ENCODE measurements around the gene SNTG2. TPM values are rescaled to one million over a fixed set of nuclear protein-coding genes. Genes with fewer than 3 reads are reported as not detected.

SNTG2 gene
- total RNA-seq, 2 experiments from 2014 or later = 2.5 to 3.2 TPM

- CTCF ChIA-PET = no interaction called here
- Mint-ChIP-seq H3K9me3 (peaks cover 8% of the 10 kb centered on the region), H3K27me3 (no peaks in the 10 kb centered on the region), H3K27ac (no peak overlapping the region), H3K4me1 (ENCODE audit: low read depth) (peaks cover 5% of the 10 kb centered on the region), H3K4me3 (no peak overlapping the region), H3K36me3 (ENCODE audit: low read depth) (peaks cover 2% of the 10 kb centered on the region)
- intact Hi-C loops (cut with micrococcal nuclease) = no loop called here
- no peak for ATAC-seq
- POLR2A ChIA-PET = no interaction called here
- DNase-seq = no peak
- TF ChIP-seq CTCF (IDR thresholded peaks at IDR 0.05) = no peak
Measured at GRCh38 chr2:1205853-1206252, 255.2 kb downstream of the SNTG2 start.

GRCh38 chr2:1207962-1208510, 257.4 kb downstream of the SNTG2 start:
- CTCF ChIA-PET = no interaction called here
- H3K4me1 Mint-ChIP-seq (ENCODE audit: low read depth) = peaks cover 5% of the 10 kb centered on the region
- no peak overlapping the region for H3K27ac Mint-ChIP-seq
- intact Hi-C loops (cut with micrococcal nuclease) = no loop called here
- peaks cover 7% of the 10 kb centered on the region for H3K36me3 Mint-ChIP-seq (ENCODE audit: low read depth)
- POLR2A ChIA-PET = no interaction called here
- no peak for TF ChIP-seq CTCF (IDR thresholded peaks at IDR 0.05)
- ATAC-seq (no peak), DNase-seq (no peak)
- H3K9me3 Mint-ChIP-seq = peaks cover 7% of the 10 kb centered on the region
- H3K4me3 Mint-ChIP-seq = no peak overlapping the region
- H3K27me3 Mint-ChIP-seq = no peaks in the 10 kb centered on the region

- H3K9me3 Mint-ChIP-seq = peaks cover 7% of the 10 kb centered on the region
- no peak overlapping the region for H3K27ac Mint-ChIP-seq
- peaks cover 5% of the 10 kb centered on the region for H3K4me1 Mint-ChIP-seq (ENCODE audit: low read depth)
- TF ChIP-seq CTCF (IDR thresholded peaks at IDR 0.05) = no peak
- H3K4me3 Mint-ChIP-seq = no peak overlapping the region
- ChIA-PET POLR2A (no interaction called here), CTCF (no interaction called here)
- H3K36me3 Mint-ChIP-seq (ENCODE audit: low read depth) = peaks cover 7% of the 10 kb centered on the region
- intact Hi-C loops (cut with micrococcal nuclease) = no loop called here
- no peaks in the 10 kb centered on the region for H3K27me3 Mint-ChIP-seq
- no peak for DNase-seq
- no peak for ATAC-seq
Measured at GRCh38 chr2:1208522-1208921, 257.9 kb downstream of the SNTG2 start.

- ChIA-PET POLR2A (no interaction called here), CTCF (no interaction called here)
- Mint-ChIP-seq H3K27me3 (no peaks in the 10 kb centered on the region), H3K4me3 (no peak overlapping the region), H3K36me3 (ENCODE audit: low read depth) (peaks cover 10% of the 10 kb centered on the region), H3K27ac (no peak overlapping the region), H3K4me1 (ENCODE audit: low read depth) (peaks cover 5% of the 10 kb centered on the region), H3K9me3 (peaks cover 12% of the 10 kb centered on the region)
- TF ChIP-seq CTCF (IDR thresholded peaks at IDR 0.05) = no peak
- ATAC-seq (no peak), DNase-seq (no peak)
- intact Hi-C loops (cut with micrococcal nuclease) = no loop called here
Measured at GRCh38 chr2:1209246-1209645, 258.6 kb downstream of the SNTG2 start.

- Mint-ChIP-seq H3K36me3 (ENCODE audit: low read depth) (peaks cover 10% of the 10 kb centered on the region), H3K9me3 (peaks cover 13% of the 10 kb centered on the region), H3K4me3 (no peak overlapping the region), H3K4me1 (ENCODE audit: low read depth) (peaks cover 5% of the 10 kb centered on the region), H3K27ac (no peak overlapping the region), H3K27me3 (no peaks in the 10 kb centered on the region)
- ATAC-seq (no peak), DNase-seq (no peak)
- ChIA-PET CTCF (no interaction called here), POLR2A (interaction anchor here (0.6 kb wide), 1 partner anchor 15 kb away, joined by 4 read pairs; no protein-coding TSS in a partner anchor)
- intact Hi-C loops (cut with micrococcal nuclease) = no loop called here
- TF ChIP-seq CTCF (IDR thresholded peaks at IDR 0.05) = no peak
Measured at GRCh38 chr2:1209761-1210160, 259.1 kb downstream of the SNTG2 start.
